NCI-H146 (cell line): ENCODE results near the gene IGFALS.

Experiments
- DNase-seq: peaks from one replicate; lab custom pipeline; 2025; lab: John Stamatoyannopoulos, UW

Gene IGFALS

GRCh38 chr16:1793578-1794220 lies at the start of gene IGFALS:
Gene IGFALS, minus strand, starts transcription at chr16:1793705. Its CDS starts 53 bp downstream, at chr16:1793652.
- DNase-seq, result no peak

GRCh38 chr16:1839554-1839953 lies 46.0 kb upstream of the IGFALS start:
- DNase-seq, result no peak

- DNase-seq, result no peak
Measured at GRCh38 chr16:1834096-1834495, 40.6 kb upstream of the IGFALS start.

- peak; percentile 90 for DNase-seq
Measured at GRCh38 chr16:1832838-1833454, 39.4 kb upstream of the IGFALS start.

- no peak for DNase-seq
Measured at GRCh38 chr16:1831186-1832075, 37.9 kb upstream of the IGFALS start.

- no peak for DNase-seq
Measured at GRCh38 chr16:1830213-1830612, 36.7 kb upstream of the IGFALS start.

- no peak for DNase-seq
Measured at GRCh38 chr16:1828645-1829410, 35.3 kb upstream of the IGFALS start.

GRCh38 chr16:1826691-1827573 lies 33.4 kb upstream of the IGFALS start, which contains the start of the genes FAHD1 and HAGH:
Gene FAHD1, plus strand, starts transcription at chr16:1827206. Its CDS starts 33 bp downstream, at chr16:1827239.
Gene HAGH, minus strand, starts transcription at chr16:1826825. Its CDS starts 38 bp downstream, at chr16:1826787.
- DNase-seq, result peak; percentile 94

GRCh38 chr16:1825864-1826690 lies 32.6 kb upstream of the IGFALS start:
- DNase-seq, result peak; percentile 74

- DNase-seq, result no peak
Measured at GRCh38 chr16:1825381-1825863, 31.9 kb upstream of the IGFALS start.

- no peak for DNase-seq
Measured at GRCh38 chr16:1823821-1824220, 30.3 kb upstream of the IGFALS start.

- DNase-seq, result no peak
Measured at GRCh38 chr16:1822801-1823200, 29.3 kb upstream of the IGFALS start.

GRCh38 chr16:1821861-1822611 lies 28.5 kb upstream of the IGFALS start:
- DNase-seq, result no peak

- no peak for DNase-seq
Measured at GRCh38 chr16:1820946-1821290, 27.4 kb upstream of the IGFALS start.

- no peak for DNase-seq
Measured at GRCh38 chr16:1820096-1820945, 26.8 kb upstream of the IGFALS start.

- no peak for DNase-seq
Measured at GRCh38 chr16:1819611-1820010, 26.1 kb upstream of the IGFALS start.

GRCh38 chr16:1818873-1819525 lies 25.5 kb upstream of the IGFALS start:
- DNase-seq, result no peak
